GM21367 (cell line): Measurements from ENCODE around the gene ACSL3.
A peak's percentile ranks its signal among the peaks of the same experiment; 100 is the strongest.
"Not testable (repeated sequence)": the region's sequence is repeated elsewhere in the genome, so short reads cannot be mapped to it uniquely, and the experiment has no call there.

ENCODE experiments used
- ATAC-seq: cut with Tn5 transposase; IDR thresholded peaks from one replicate; pipeline ENCODE4 v1.9.1; 2021; ENCODE audit not compliant: unreplicated experiment

Gene ACSL3

GRCh38 chr2:222851956-222852617 lies 8.7 kb upstream of the ACSL3 start:
- ATAC-seq: no peak

DNA sequence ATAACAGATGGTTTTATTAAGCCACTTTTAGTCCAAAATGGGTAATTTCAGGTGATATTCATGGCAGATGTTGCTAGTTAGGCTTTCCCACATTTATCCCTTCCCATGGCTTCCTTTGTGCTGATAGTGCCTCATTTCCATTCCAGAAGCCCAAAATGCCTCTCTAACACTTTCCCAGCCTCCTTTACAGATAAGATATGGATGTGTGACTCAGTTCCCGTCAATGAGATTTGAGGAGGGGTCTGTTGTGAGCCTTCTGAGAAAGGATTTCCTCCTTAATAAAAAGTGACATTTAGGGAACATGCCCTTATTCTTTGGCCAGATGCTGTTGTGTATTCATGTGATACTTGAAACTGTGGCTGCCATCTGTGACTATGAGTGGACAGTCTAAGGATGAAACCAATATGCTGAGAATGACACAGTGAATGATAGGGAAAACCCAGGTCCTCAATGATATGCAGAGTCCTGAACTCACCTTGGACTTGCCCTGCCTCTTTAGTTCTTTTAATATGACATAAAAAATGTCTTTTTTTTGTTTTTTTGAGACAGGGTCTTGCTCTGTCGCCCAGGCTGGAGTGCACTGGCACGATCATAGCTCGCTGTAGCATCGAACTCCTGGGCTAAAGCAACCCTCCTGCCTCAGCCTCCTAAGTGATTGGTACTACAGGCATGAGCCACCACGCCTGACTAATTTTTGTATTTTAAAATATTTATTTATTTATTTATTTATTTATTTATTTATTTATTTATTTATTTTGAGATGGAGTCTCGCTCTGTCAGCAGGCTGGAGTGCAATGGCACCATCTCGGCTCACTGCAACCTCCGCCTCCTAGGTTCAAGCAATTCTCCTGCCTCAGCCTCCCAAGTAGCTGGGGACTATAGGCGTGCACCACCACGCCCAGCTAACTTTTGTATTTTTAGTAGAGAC lies 5.8 kb upstream of the ACSL3 start:
- ATAC-seq: no peak

- ATAC-seq: no peak
Observed at GRCh38 chr2:222859786-222860612, 837 bp upstream of the ACSL3 start.

DNA sequence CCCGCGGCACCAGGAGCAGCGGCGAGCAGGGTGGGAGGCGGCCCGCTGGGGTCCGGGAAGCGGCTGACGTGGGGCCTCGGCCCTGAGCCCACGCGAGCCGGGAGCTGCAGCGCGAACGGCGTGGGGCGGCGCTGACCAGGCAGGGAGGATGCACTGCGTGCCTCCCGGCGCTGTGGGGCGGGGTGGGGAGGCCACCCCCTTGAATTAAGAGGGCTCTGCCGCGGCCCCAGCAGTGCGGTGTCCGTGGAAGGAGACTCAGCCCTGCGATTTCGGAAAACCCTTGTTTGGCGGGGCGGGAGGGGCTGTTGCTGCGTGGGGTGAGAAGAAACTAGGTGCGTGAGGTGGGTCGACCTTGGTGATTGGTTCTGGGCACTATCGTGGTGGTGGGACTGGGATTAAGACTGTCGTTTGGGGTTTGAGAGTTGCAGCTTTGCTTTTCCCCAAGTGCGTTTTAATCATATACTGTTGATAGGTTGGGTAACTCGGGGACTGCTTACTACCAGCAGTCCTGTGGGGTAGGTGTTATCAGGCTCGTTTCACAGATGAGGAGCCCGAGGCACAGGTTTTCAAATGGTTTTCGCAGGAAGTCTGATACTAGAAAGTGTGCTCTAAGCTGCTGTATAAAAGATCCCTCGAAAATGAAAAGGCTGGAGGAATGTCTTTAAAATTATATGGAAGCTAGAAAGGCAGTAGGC lies 722 bp downstream of the ACSL3 start:
- ATAC-seq: peak; percentile 27

DNA sequence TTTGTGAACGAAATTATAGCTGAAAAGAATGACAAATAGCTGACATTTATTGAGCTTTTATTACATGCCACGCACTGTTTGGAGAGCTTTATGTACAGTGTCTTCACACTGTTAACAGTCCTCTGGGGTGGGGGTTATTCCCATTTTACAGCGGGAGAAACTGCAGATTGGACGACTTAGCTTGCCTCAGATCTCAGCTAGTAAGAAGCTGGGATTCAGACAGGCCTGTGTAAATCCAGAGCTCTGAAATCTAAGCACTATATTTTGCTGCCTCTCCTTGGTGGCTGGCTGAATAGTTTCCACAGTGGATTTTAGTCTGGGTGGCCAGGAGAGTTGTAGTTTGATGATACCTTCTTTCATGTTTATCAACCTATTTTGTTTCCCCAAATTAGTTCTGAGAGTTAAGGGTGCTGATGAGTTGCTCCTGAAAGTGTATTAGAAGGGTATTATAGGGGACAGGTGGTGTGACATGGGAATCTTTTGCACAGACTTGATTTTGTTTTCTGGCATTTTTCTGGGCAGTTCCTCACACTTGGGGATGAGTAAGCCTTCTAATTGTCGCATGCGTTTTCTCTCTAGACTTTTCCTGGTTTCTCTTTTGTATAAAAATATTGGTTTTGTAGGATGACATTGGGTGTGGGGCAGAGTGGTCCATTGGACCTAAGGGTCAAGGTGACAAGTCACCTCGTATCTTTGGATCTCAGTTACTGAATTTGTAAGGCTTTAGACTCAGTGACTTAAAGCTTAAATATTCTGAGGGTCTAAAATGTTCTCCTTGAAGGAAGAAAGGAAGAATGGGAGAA lies 1.5 kb downstream of the ACSL3 start:
- ATAC-seq: no peak

DNA sequence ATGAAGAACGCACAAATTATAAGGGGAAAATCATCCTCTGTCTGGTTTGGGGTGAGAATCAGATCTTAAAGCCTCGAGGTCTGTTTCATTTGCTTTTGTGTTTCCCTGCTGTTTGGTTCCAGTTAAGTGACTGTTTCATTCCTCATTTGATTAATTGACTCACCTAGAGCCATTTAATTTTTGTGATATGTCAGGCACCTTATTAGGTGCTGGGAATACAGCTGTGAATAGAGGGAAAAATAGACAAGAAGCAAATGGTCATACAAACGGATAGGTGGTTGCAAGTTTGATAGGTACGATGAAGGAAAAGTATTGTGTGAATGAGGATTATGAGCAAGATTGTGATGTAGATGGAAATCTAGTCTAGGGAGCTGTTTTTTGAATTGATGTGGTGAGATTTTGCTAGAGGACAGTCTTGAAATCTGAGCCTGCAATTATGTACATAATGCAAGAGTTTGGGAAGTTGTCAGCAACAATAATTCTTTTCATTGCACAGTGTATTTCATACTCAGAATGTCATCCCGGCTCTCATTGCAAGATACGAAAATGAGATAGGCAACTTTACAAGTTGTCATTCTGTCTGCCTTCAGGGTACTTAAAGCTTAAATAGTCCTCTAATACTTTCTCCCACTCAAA lies 2.2 kb downstream of the ACSL3 start:
- no peak for ATAC-seq

DNA sequence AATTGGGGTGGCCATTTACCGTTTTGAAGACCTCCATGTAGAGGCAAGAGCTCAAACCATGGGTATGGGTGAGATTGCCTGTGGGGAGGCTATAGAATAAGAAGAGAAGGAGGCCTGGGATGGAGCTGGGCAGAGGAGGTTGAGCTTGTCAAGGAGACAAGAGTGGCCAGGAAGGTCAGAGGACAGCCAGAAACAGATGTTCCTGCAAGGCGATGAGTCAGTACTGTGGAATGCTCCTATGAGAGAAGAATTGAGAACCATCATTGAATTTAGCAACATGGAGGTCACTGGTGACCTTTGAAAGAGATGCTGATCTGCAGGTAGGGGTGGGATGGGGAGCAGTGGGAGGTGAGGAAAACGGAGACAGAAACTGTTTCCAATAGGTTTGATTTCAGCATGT lies 3.5 kb downstream of the ACSL3 start:
- ATAC-seq: no peak

- ATAC-seq: no peak
Observed at GRCh38 chr2:222865301-222865700, 4.5 kb downstream of the ACSL3 start.

GRCh38 chr2:222866358-222866960 lies 5.6 kb downstream of the ACSL3 start:
- ATAC-seq: no peak

DNA sequence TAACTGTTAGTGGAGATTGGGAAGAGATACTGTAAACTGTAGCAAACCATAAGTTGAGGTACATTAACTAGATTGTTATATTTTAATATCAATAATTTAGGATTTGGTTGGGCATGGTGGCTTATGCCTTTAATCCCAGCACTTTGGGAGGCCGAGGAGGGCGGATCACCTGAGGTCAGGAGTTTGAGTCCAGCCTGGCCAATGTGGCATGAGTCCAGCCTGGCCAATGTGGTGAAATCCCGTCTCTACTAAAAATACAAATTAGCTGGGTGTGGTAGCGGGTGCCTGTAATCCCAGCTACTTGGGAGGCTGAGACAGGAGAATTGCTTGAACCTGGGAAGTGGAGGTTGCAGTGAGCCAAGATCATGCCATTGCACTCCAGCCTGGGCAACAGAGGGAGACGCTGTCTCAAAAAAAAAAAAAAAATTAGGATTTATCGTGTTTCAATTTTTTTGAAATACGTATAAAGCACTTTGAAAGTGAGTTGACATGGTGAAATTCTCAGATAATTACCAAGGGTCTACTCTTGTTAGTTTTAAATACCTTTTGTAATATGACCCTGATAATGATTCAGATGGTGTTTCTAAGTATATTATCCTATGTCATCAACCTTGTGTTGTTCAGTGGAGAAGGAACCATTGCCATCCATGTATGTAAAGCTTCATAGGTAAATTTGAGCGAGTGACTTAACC lies 7.9 kb downstream of the ACSL3 start:
- ATAC-seq: not testable (repeated sequence)

- ATAC-seq: no peak
Observed at GRCh38 chr2:222869252-222869560, 8.4 kb downstream of the ACSL3 start.

DNA sequence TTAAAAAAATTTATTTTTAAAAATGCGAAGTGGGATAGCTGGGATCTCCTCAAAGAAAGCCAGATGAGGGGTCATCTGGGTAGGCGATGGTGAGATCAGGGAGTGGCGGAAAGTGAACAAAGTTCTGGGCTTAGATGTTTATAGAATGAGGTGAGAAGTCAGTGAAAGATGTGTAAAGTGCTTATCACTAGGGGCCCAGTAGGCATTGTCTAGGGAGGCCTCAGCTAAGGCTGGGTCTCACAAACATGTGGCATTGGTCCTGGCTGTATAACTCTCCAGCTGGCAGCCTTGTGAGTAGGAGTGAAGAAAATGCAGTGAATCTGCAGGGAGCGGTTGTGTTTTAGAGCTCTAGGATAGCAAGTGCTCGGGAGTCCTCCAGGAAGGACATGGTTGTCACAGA lies 10.5 kb downstream of the ACSL3 start:
- ATAC-seq: no peak

- no peak for ATAC-seq
Observed at GRCh38 chr2:222872551-222872950, 11.7 kb downstream of the ACSL3 start.

DNA sequence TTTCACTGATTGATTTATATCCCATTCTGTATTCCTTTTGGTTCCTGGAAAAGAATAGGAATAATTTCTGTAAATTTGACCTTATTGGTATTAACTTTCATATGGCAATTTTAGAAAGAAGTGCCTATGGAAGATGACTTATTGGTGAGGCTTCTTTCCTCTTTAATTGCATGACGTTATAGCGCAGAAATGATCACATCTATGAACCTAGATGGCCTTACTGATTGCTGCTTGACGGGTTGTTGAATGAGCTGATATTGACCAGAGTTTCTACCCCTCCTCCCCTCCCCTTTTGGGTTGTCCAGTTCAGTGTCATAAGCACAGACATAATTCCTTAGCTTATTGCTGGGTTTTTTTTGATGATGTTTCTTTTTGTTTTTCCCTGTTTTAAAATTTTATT lies 14.6 kb downstream of the ACSL3 start:
- no peak for ATAC-seq

- no peak for ATAC-seq
Observed at GRCh38 chr2:222876947-222877346, 16.1 kb downstream of the ACSL3 start.

- no peak for ATAC-seq
Observed at GRCh38 chr2:222877556-222878300, 16.9 kb downstream of the ACSL3 start.

DNA sequence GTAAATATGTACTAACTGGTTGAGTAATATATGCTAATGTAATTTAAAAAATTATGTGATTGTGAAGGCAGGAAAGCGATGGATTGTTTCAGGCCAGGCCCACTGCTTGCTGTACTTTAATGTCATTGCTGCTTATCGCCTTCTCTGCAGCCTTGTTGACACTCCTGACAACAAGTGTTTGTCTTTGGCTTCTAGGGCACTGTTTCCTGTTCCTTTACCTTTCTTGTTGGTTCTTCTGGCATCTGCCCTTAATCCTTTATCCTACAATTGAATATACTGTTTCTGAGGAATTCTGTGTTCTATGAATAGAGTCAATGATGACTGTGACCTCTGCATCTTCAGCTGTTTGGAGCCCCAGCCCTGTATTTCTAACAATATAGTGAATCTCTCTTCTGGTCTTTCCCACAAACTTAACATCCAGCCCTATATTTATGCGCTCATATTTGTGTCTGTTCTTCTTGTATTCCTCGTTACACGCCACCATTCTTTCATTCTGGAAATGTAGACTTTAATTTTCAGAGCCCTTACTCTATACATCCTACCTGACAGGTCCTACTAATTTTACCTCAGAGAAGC lies 17.6 kb downstream of the ACSL3 start:
- no peak for ATAC-seq
